Adrenal gland (tissue), 12 donors: ENCODE measurements around the gene P2RY1. TPM values are rescaled to one million over a fixed set of nuclear protein-coding genes. Genes with fewer than 3 reads are reported as not detected.

Source experiments
- DNase-seq, 7 donors: peaks; one replicate each; pipeline ENCODE4 v3.0.0-alpha.2; 2019 to 2020
- H3K27ac ChIP-seq, 5 donors: fragments of 200-600 bp; sonication (generic) in 4 of 5; 1 replicate in 3 of 5; 2 replicates in 2 of 5; pipeline versions ENCODE4 v1.5.1 to v1.8.0; 2016 to 2020; ENCODE audit warnings: mild to moderate bottlenecking in 1 of 5
- H3K27me3 ChIP-seq: fragments of 200-600 bp; 2 replicates; pipeline ENCODE4 v1.8.0; 2021
- H3K36me3 ChIP-seq, 2 donors: fragments of 200-600 bp; replicated peaks in 1 of 2; 1 replicate in 1 of 2; 2 replicates in 1 of 2; pipeline versions ENCODE4 v1.5.1 to v1.8.0; 2018 to 2022
- H3K4me1 ChIP-seq, 2 donors: fragments of 200-600 bp; replicated peaks in 1 of 2; 1 replicate in 1 of 2; 2 replicates in 1 of 2; pipeline versions ENCODE4 v1.5.1 to v1.8.0; 2018 to 2021
- H3K4me3 ChIP-seq, 4 donors: fragments of 200-600 bp; sonication (generic) in 3 of 4; one replicate each; pipeline ENCODE4 v1.5.1; 2016 to 2018
- H3K9me3 ChIP-seq, 3 donors: fragments of 200-600 bp; sonication (generic) in 1 of 3; replicated peaks in 1 of 3; 1 replicate in 2 of 3; 2 replicates in 1 of 3; pipeline versions ENCODE4 v1.5.1 to v1.8.0; 2016 to 2021
- POLR2A ChIP-seq, 2 donors: fragments of 450-650 bp; IDR thresholded peaks; one replicate each; pipeline ENCODE4 v1.6.1; 2017; ENCODE audit warnings: antibody characterized with exemption in 2 of 2, mild to moderate bottlenecking in 2 of 2, moderate library complexity in 1 of 2
- WGBS, 4 donors: extraction: QIAGEN DNeasy Blood & Tissue Kit in 2 of 4; methylation state at CpG; one replicate each; pipeline versions ENCODE4 v1.1.5 to v1.1.7; 2013 to 2017; 5-methylcytosine and 5-hydroxymethylcytosine counted together
- intact Hi-C, 2 donors: fragments of 100-400 bp; cut with DNase I; formaldehyde crosslinking; loops; one replicate each; pipeline versions ENCODE4 v1.14.1 to v1.15.0; 2022 to 2023
- polyA plus RNA-seq, 3 donors: library from polyadenylated mRNA; stranded (reverse); fragments of 200-250 nt in 2 of 3; fragments of 350-450 nt in 1 of 3; fragmentation: Illumina TruSeq in 1 of 3; extraction: RNeasy Lipid Tissue Mini Kit (QIAGEN cat#74804) in 1 of 3; gene quantifications; one replicate each; pipeline ENCODE4 v1.2.3, GENCODE V29; 2013 to 2014
- total RNA-seq, 9 donors: library from RNA; depleted of rRNA in 4 of 9; stranded (reverse); fragments of >200 nt in 4 of 9; fragments of 120-200 nt in 1 of 9; fragmentation: NEBNext Ultra II Directional in 1 of 9; extraction: Animal tissue kit (Norgen Biotek cat#: 25700) in 1 of 9; gene quantifications; one replicate each; pipeline versions ENCODE4 v1.1.0 to v1.2.4, GENCODE V29; 2013 to 2023
- TF ChIP-seq, protein P1 (sequence below), 6 experiments: fragments of 450-650 bp in 4 of 6; fragments of 200-600 bp in 2 of 6; sonication (generic) in 1 of 6; IDR thresholded peaks; 1 replicate in 5 of 6; 2 replicates in 1 of 6; pipeline versions ENCODE4 v1.5.1 to v1.8.0; 2016 to 2021; ENCODE audit warnings: antibody characterized with exemption in 6 of 6, mild to moderate bottlenecking in 2 of 6, moderate library complexity in 1 of 6
- donor health status: healthy with polysubstance abuse.
- donor health status: Bipolar disorder and iron deficiency.
- donor health status: DM: yes; HTN: yes; CAD: no.
- donor health status: DM: no; HTN: no; CAD: no.
- donor health status: DM: no; HTN: no; CAD: no.
- donor health status: DM: yes; HTN: yes; CAD: no.

The P2RY1 gene
- total and polyA plus RNA-seq, 12 donors = 0.57 to 7.6 (median 3.5) TPM

DNA sequence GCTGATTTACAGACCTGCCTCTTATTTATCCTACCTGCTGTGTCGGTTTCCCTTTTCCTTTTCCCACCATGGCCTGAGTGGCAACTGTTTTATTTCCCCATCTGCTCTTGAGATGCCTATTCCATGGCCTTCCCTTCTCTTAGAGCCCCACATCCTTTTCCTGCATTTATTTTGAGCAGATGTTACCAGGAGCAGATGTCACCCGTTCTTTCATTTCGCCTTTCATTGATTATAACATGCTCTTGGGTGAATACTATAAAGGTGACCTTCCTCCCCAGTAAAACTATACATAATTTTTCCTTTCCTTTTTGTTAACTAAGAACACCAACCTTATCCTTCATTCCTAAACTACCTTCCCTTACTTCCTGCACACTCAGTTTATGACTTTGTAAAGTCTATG, 8.5 kb upstream of the P2RY1 start:
- 88 to 93% (median 91%) methylated on average over 3 of the region's 3 CpGs for WGBS, 4 donors
- no peak for DNase-seq
- Histone ChIP-seq H3K4me3 (no peak overlapping the region), H3K27ac (no peak overlapping the region), H3K36me3 (no peaks in the 10 kb centered on the region), H3K27me3 (no peaks in the 10 kb centered on the region), H3K9me3 (no peaks in the 10 kb centered on the region), H3K4me1 (no peaks in the 10 kb centered on the region)
- TF ChIP-seq, protein P1, sequence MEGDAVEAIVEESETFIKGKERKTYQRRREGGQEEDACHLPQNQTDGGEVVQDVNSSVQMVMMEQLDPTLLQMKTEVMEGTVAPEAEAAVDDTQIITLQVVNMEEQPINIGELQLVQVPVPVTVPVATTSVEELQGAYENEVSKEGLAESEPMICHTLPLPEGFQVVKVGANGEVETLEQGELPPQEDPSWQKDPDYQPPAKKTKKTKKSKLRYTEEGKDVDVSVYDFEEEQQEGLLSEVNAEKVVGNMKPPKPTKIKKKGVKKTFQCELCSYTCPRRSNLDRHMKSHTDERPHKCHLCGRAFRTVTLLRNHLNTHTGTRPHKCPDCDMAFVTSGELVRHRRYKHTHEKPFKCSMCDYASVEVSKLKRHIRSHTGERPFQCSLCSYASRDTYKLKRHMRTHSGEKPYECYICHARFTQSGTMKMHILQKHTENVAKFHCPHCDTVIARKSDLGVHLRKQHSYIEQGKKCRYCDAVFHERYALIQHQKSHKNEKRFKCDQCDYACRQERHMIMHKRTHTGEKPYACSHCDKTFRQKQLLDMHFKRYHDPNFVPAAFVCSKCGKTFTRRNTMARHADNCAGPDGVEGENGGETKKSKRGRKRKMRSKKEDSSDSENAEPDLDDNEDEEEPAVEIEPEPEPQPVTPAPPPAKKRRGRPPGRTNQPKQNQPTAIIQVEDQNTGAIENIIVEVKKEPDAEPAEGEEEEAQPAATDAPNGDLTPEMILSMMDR (IDR thresholded peaks at IDR 0.05) = no peak
- no peak for TF ChIP-seq POLR2A (IDR thresholded peaks at IDR 0.05)
- intact Hi-C loops = no loop called here

DNA sequence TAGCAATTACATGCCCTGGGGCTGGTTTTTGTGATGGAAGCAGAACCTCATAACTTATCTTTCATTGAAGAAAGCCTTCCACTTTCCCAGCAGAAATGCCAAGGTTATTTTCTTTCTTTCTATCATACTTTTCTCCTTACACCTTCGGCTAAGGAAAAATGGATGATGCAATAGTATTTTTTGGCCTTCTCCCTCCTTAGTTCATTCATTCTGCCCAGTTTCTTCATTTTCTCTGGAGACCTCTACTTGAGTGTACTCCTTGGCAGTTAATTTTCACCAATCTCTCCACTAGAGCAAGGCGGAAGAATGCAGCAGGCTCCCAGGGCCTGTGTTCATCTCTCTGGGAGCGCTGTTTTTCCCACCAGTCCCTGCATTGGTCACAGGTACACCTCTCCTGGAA, 7.6 kb upstream of the P2RY1 start:
- Histone ChIP-seq H3K4me3 (no peak overlapping the region), H3K9me3 (no peaks in the 10 kb centered on the region), H3K27me3 (no peaks in the 10 kb centered on the region), H3K36me3 (no peaks in the 10 kb centered on the region), H3K27ac (no peak overlapping the region), H3K4me1 (no peaks in the 10 kb centered on the region)
- no peak for DNase-seq
- 82 to 89% (median 86%) methylated on average over 3 of the region's 3 CpGs for WGBS, 4 donors
- TF ChIP-seq, protein P1 (IDR thresholded peaks at IDR 0.05) = no peak
- TF ChIP-seq POLR2A (IDR thresholded peaks at IDR 0.05) = no peak
- intact Hi-C loops = no loop called here

DNA sequence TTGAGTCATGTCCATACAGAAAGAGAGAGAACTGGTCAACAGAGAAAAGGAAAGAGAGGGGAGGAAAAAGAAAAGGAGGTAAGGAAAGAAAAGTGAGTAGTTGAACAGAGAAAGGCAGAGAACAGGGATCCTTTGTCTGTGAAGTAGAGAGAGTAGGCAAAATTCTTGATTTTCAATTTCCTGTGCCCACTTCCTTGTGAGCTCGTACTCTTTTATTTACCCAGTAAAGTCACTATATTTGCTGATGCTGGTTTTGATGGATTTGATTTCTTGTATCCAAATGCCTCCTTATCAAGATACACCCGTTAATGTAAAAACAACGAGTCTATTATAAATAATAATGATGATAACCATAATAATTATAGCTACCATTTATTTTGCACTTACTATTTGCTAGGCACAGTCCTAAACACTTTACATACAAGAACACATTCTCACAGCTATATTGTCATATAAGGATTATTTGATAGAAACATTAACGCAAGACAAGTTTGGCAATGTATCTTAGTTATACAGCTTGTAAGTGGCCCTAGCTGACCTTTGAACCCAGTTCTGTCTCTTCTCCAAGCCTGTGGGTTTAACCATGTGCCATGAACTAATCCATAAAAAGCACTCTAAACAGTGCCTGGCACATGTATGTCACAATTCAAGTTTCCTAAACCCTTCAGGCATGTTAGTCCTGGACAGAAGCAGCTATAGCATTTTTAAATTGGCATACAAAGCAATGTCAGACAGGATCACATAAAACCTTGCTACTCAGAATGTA, 6.7 kb upstream of the P2RY1 start:
- Histone ChIP-seq H3K27me3 (no peaks in the 10 kb centered on the region), H3K36me3 (no peaks in the 10 kb centered on the region), H3K9me3 (no peaks in the 10 kb centered on the region), H3K4me1 (no peaks in the 10 kb centered on the region), H3K27ac (no peak overlapping the region), H3K4me3 (no peak overlapping the region)
- intact Hi-C loops = no loop called here
- no peak for DNase-seq
- 70 to 89% (median 78%) methylated on average over 4 of the region's 4 CpGs for WGBS, 4 donors
- TF ChIP-seq, protein P1 (IDR thresholded peaks at IDR 0.05) = no peak
- no peak for TF ChIP-seq POLR2A (IDR thresholded peaks at IDR 0.05)

DNA sequence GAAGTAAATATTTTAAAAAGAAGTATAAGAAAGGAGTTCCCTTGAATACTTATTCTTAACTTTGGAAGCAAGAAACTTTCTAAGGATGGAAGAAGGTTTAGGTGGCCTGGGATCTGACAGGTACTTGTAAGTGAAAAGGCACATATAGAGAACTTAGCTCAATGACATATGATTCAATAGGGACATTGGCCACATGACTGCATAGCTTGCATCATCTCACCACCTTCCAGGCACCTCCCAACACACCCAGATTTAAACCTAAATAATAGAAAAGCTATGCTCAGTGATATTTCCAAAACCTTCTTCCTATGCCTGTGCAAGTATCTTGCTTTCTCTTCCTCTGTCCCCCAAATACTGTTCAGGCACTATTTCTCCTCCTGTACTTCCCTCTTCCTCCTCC, 4.7 kb upstream of the P2RY1 start:
- H3K9me3 ChIP-seq = no peaks in the 10 kb centered on the region
- intact Hi-C loops = no loop called here
- DNase-seq = no peak
- H3K27me3 ChIP-seq = peaks cover 6% of the 10 kb centered on the region
- no peak overlapping the region for H3K27ac ChIP-seq
- H3K36me3 ChIP-seq = no peaks in the 10 kb centered on the region
- H3K4me1 ChIP-seq = no peaks in the 10 kb centered on the region
- H3K4me3 ChIP-seq = no peak overlapping the region
- no peak for TF ChIP-seq POLR2A (IDR thresholded peaks at IDR 0.05)
- TF ChIP-seq, protein P1 (IDR thresholded peaks at IDR 0.05) = no peak
